ENCODE measurements around the gene PLPP6.

DNA sequence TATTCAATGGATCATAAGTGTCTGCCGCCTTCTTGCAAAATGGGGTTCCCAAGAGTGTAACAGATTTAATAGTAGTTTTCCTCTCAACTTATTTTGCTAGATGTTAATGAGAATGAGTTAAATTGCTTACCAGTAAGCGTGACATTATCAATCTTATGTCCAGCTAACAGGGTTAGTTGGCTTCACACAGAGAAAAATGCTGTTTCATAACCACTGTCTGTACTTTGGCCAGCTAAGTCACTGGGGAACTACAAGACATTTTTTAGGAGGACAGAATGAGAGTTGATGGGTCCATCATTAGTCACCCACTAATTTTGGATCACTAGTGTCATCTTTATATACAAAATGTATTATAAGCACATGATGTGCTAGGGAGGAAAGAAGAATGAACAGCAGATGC is 18.7 kb downstream of the PLPP6 start:
- no peak for TF ChIP-seq CTCF (IDR thresholded peaks at IDR 0.05 in 8 of 11, conservative IDR thresholded peaks at IDR 0.05 in 3 of 11)
- TF ChIP-seq POLR2A (IDR thresholded peaks at IDR 0.05) = no peak

Data from spleen (tissue), 7 donors.